Measurements from ENCODE around the gene HS3ST5.

The HS3ST5 gene

DNA sequence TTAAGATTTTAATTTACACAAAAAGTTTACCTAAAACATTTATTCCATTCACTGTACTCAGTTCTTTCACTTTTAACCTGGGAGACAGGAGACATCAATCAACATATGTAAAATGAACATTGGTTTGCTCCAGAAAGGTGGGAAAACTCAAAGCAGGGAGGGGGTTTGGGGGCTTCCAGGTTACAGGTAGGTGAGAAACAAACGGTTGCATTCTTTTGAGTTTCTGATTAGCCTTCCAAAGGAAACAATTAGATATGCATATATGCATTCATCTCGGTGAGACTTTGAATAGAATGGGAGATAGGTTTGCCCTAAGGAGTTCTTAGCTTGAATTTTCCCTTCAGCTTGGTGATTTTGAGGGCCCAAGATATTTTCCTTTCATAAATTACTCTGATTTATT lies 333.6 kb downstream of the HS3ST5 start:
- TF ChIP-seq CTCF (IDR thresholded peaks at IDR 0.05; ENCODE audit: extremely low read depth, insufficient read depth, missing control alignments), result no peak
- DNase-seq (ENCODE audit: low spot score), result no peak
- in situ Hi-C loops (cut with MboI; ENCODE audit: low pct_unique_long_range_greater_than_20kb, low sequenced_read_pairs, unreplicated experiment), result no loop called here

DNA sequence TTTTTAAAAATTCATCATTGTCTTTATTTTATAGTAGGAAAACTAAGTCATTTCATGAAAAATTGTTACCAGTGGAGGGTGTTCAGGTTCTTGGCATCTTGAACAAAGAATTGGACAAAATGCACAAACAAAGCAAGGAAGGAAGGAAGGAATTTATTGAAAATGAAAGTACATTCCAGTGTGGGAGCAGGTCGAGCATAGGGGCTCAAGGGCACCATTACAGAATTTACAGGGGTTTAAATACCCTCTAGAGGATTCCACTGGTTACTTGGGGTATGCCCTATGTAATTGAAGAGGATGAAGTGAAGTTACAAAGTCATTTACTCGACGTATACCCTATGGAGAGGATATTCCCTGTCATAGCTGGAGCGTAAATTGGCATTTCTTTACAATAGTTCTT lies 334.5 kb downstream of the HS3ST5 start:
- no peak for DNase-seq (ENCODE audit: low spot score)
- in situ Hi-C loops (cut with MboI; ENCODE audit: low pct_unique_long_range_greater_than_20kb, low sequenced_read_pairs, unreplicated experiment), result no loop called here
- no peak for TF ChIP-seq CTCF (IDR thresholded peaks at IDR 0.05; ENCODE audit: extremely low read depth, insufficient read depth, missing control alignments)

- TF ChIP-seq CTCF (IDR thresholded peaks at IDR 0.05; ENCODE audit: extremely low read depth, insufficient read depth, missing control alignments), result no peak
- no peak for DNase-seq (ENCODE audit: low spot score)
- in situ Hi-C loops (cut with MboI; ENCODE audit: low pct_unique_long_range_greater_than_20kb, low sequenced_read_pairs, unreplicated experiment), result no loop called here
These were observed 335.3 kb downstream of the HS3ST5 start for GRCh38 chr6:114007516-114007915.
